Epithelial cell of proximal tubule (primary cell): ENCODE measurements around the gene SNAPIN. TPM values are rescaled to one million over a fixed set of nuclear protein-coding genes. Genes with fewer than 3 reads are reported as not detected.
A peak's percentile ranks its signal among the peaks of the same experiment; 100 is the strongest.
"Not testable (repeated sequence)": the region's sequence is repeated elsewhere in the genome, so short reads cannot be mapped to it uniquely, and the experiment has no call there.

ENCODE experiments used
- DNase-seq: peaks from one replicate; pipeline ENCODE4 v3.0.0-alpha.2; 2011; ENCODE audit warnings: low read depth
- H3K4me3 ChIP-seq: 2 replicates; pipeline ENCODE4 v1.5.1; 2011; ENCODE audit warnings: low read depth, mild to moderate bottlenecking, low read length
- total RNA-seq: library from RNA; depleted of rRNA; stranded (reverse); fragments of >200 nt; gene quantifications from 2 replicates; pipeline ENCODE4 v1.2.3, GENCODE V29; 2015
- TF ChIP-seq, protein P1 (sequence below): conservative IDR thresholded peaks from 2 replicates; pipeline ENCODE4 v1.5.1; 2012; ENCODE audit warnings: low read depth, mild to moderate bottlenecking, low read length

The SNAPIN gene
- total RNA-seq, 1 donor from 2014 or later = 59.8 TPM

DNA sequence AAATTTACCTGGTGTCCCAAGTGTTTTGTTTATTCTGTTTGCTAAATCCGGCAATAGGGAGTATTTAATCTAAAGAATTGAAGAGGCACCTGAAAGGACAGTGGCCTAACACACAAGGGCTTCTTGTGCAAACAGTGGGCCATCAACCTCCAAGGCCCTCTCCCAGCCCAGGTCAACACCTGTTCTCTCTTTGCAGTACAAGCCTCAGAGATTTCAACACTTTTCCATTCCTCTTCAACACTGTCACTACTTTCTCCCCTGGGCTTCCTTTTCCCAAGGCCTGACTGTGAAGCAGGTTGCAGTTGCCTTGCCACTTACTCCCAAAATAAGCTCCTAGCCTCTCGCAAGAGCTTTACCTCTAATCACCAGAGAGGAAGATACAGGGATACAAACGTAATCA lies 3.2 kb upstream of the SNAPIN start:
- DNase-seq = no peak
- TF ChIP-seq, protein P1, sequence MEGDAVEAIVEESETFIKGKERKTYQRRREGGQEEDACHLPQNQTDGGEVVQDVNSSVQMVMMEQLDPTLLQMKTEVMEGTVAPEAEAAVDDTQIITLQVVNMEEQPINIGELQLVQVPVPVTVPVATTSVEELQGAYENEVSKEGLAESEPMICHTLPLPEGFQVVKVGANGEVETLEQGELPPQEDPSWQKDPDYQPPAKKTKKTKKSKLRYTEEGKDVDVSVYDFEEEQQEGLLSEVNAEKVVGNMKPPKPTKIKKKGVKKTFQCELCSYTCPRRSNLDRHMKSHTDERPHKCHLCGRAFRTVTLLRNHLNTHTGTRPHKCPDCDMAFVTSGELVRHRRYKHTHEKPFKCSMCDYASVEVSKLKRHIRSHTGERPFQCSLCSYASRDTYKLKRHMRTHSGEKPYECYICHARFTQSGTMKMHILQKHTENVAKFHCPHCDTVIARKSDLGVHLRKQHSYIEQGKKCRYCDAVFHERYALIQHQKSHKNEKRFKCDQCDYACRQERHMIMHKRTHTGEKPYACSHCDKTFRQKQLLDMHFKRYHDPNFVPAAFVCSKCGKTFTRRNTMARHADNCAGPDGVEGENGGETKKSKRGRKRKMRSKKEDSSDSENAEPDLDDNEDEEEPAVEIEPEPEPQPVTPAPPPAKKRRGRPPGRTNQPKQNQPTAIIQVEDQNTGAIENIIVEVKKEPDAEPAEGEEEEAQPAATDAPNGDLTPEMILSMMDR = no peak
- H3K4me3 ChIP-seq = no peak overlapping the region

DNA sequence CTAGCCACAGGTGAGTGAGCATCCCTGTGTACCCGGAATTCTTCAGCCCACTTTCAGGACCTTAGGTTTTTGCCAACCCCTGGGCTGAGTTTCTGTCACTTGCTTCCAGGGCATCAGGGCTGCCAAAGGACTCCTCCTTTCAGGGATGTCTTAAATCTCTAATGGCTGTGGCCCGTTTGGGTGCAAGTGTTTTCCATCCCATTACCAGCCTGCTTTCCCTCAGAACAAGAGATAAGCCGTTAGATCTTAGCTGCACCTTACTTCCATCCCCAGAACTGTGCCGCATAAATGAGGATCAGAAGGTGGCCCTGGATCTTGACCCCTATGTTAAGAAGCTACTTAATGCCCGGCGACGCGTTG lies 652 bp downstream of the SNAPIN start:
- TF ChIP-seq, protein P1 = no peak
- no peak for DNase-seq
- H3K4me3 ChIP-seq = peak overlapping the region; percentile 96

DNA sequence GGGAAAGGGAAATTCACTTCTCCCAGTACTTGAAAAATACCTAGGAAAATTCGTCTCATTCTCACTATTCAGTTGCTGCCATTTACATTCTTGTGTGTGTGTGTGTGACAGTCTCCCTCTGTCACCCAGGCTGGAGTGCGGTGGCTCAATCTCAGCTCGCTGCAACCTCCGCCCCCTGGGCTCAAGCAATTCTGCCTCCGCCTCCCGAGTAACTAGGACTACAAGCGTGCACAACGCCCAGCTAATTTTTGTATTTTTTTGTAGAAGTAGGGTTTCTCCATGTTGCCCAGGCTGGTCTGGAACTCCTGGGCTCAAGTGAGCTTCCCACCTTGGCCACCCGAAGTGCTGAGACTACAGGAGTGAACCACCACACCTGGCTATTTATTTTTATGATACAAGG lies 1.2 kb downstream of the SNAPIN start:
- DNase-seq = no peak
- TF ChIP-seq, protein P1 = no peak
- peak overlapping the region; percentile 96 for H3K4me3 ChIP-seq

DNA sequence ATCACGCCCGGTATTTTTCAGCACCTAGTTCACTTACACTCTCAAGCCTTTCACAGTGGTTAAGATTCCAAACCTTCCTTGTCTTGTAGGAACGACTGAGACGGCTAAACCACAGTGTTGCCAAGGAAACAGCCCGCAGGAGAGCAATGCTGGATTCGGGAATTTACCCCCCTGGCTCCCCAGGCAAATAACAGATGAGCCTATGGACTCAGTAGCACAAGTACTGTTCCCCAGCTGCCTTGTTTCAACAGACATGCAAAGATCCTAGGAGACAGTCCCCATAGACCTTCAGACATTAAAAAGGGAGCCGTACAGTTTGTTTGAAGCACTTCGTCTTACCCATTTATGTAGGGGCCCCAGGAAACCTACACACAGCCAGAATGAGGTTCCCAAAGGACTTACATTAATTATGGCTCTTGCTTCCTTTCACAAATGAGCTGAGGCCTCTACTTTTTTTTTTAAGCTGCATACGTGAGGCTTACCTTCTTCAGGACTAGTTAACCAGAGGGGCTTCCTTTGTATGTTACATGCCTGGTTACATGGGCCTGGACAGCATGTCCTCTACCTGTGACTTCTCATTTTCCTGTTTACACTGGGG lies 2.7 kb downstream of the SNAPIN start:
- TF ChIP-seq, protein P1 = no peak
- no peak for DNase-seq

DNA sequence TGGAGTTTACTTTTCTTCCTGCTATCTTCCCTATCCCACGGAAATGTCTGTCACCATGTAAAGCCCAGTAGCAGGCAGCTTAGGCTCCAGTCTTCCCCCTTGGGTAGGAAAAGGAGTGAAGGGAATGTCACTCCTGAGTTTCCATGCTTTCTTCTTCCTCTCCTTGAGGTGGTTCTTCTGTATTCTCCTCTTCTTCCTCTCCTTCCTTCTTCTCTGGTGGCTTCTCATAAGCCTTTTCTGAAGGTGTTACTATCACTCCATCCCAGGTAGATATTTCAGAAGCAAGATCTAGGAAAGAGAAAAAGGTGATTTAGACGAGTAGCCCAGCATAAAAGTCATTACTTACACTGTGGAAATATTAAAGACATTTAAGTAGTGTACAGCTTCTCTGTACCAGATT lies 3.8 kb downstream of the SNAPIN start:
- TF ChIP-seq, protein P1 = no peak
- DNase-seq = no peak
- no peak overlapping the region for H3K4me3 ChIP-seq

More for the DNA sequence above, 2.7 kb downstream of the SNAPIN start:
- no peak overlapping the region for H3K4me3 ChIP-seq

DNA sequence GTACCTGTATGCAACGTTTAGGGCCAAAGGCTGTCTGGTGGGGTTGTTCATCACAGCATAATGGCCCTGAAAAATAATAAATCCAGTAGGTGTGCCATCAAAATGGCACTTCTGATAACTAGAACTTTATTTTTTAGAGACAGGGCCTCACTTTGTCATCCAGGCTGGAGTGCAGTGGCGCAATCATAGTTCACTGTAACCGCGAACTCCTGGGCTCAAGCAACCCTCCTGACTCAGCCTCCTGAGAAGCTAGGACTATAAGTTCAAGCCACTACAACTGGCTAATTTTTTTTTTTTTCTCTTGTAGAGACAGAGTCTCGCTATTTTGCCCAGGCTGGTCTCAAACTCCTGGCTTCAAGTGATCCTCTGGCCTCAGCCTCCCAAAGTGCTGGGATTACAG lies 4.7 kb downstream of the SNAPIN start:
- no peak for DNase-seq
- TF ChIP-seq, protein P1 = no peak
- H3K4me3 ChIP-seq = no peak overlapping the region

DNA sequence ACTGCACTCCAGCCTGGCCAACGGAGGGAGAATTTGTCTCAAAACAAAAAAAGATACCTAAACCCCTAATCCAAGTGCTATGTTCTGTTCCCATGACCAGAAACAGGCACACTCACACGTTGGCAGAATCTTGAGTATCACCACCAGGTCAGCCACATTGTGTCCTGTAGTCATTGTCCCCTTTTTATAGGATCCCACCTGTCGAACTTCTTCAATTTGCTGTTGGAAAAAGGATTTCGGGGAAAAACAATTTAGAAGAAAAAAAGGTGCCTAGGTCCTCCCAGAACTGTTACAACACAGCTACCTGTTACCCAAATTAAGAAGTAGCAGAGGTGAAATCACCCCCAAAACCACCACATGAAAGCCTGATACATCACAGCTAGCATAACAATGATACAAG lies 8.9 kb downstream of the SNAPIN start:
- no peak for DNase-seq
- TF ChIP-seq, protein P1 = no peak
- H3K4me3 ChIP-seq = no peak overlapping the region

DNA sequence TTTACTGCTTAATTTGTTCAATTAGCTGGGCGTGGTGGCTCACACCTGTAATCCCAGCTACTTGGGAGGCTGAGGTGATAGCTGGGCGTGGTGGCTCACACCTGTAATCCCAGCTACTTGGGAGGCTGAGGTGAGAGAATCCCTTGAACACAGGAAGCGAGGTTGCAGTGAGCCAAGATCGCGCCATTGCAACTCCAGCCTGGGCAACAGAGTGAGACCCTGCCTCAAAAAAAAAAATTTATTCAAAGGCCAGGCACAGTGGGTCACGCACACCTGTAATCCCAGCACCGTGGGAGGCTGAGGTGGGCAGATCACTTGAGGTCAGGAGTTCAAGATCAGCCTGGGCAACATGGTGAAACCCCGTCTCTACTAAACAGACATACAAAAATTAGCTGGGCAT lies 10.2 kb downstream of the SNAPIN start:
- not testable (repeated sequence) for DNase-seq, H3K4me3 ChIP-seq
